ENCODE results near the gene ZNF669. TPM values are rescaled to one million over a fixed set of nuclear protein-coding genes. Genes with fewer than 3 reads are reported as not detected.

Gene ZNF669
- total RNA-seq, 1 donor from 2014 or later = 28.1 TPM

DNA sequence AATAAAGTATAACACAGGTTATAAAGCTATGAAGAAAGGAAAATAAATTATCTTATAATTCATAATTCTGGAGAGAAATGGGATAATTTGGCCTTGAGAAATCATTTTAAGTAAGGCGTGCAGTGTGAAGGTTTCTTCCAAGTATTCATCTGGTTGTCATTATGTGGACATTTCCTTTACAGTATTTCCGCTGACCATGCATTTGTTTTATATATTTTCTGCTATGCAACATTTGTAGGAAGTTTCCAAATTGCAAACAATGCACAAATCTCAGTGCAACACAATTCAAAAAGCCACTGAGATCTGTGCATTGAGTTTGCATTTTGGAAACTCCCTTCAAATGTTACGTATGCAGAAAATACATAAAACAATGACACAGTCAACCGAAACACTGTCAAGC, 43.4 kb downstream of the ZNF669 start:
- Mint-ChIP-seq H3K4me3 (no peak overlapping the region), H3K36me3 (peaks cover 55% of the 10 kb centered on the region), H3K9me3 (peaks cover 87% of the 10 kb centered on the region), H3K27ac (no peak overlapping the region), H3K27me3 (ENCODE audit: insufficient read depth, low read depth) (no peaks in the 10 kb centered on the region), H3K4me1 (no peaks in the 10 kb centered on the region)
- no peaks in the 10 kb centered on the region for H3K4me1 ChIP-seq
- TF ChIP-seq CTCF (IDR thresholded peaks at IDR 0.05) = no peak
- TF ChIP-seq EZH2 (IDR thresholded peaks at IDR 0.05) = no peak
- TF ChIP-seq EZH2phosphoT487 (IDR thresholded peaks at IDR 0.05) = no peak
- H3K9ac ChIP-seq = no peak overlapping the region
- no peak overlapping the region for H3K27ac ChIP-seq
- no peak for DNase-seq (ENCODE audit: low spot score)
- H3K9me3 ChIP-seq (ENCODE audit: low read depth) = peaks cover 37% of the 10 kb centered on the region
- H3K4me3 ChIP-seq = no peak overlapping the region
- no peak overlapping the region for H2AFZ ChIP-seq (replicated peaks)
- H3K27me3 ChIP-seq = no peaks in the 10 kb centered on the region
- no peaks in the 10 kb centered on the region for H4K20me1 ChIP-seq (ENCODE audit: low read depth)
- peaks cover 98% of the 10 kb centered on the region for H3K79me2 ChIP-seq (ENCODE audit: low read depth)
- no peak overlapping the region for H3K4me2 ChIP-seq
- no peaks in the 10 kb centered on the region for H3F3A ChIP-seq (ENCODE audit: low read depth)
- peaks cover 22% of the 10 kb centered on the region for H3K36me3 ChIP-seq

DNA sequence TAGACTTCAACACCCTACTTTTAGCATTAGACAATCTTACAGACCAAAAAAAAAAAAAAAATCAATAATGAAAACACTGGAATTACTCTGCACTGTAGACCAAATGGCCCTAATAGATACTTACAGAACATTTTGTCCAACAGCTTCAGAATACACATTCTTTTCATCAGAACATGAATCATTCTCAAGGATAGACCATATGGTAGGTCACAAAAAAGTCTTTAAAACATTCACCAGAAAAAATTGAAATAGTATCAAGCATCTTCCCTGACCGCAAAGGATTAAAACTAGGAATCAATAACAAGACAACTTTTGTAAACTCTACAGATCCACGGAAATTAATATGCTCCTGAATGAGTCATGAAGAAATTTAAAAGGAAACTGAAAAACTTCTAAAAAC, 48.1 kb downstream of the ZNF669 start:
- Histone ChIP-seq H3K36me3 (peaks cover 22% of the 10 kb centered on the region), H3K79me2 (ENCODE audit: low read depth) (peaks cover 95% of the 10 kb centered on the region), H2AFZ (replicated peaks) (no peak overlapping the region), H3K4me2 (no peak overlapping the region), H3K27ac (no peak overlapping the region), H3K4me3 (no peak overlapping the region), H3K9me3 (ENCODE audit: low read depth) (peaks cover 53% of the 10 kb centered on the region), H3K4me1 (no peaks in the 10 kb centered on the region), H4K20me1 (ENCODE audit: low read depth) (no peaks in the 10 kb centered on the region), H3F3A (ENCODE audit: low read depth) (no peaks in the 10 kb centered on the region), H3K9ac (no peak overlapping the region), H3K27me3 (no peaks in the 10 kb centered on the region)
- Mint-ChIP-seq H3K4me1 (no peaks in the 10 kb centered on the region), H3K27me3 (ENCODE audit: insufficient read depth, low read depth) (no peaks in the 10 kb centered on the region), H3K4me3 (no peak overlapping the region), H3K27ac (no peak overlapping the region), H3K36me3 (peaks cover 49% of the 10 kb centered on the region), H3K9me3 (peaks cover 91% of the 10 kb centered on the region)
- DNase-seq (ENCODE audit: low spot score) = no peak
- TF ChIP-seq EZH2phosphoT487 (IDR thresholded peaks at IDR 0.05) (no peak), EZH2 (IDR thresholded peaks at IDR 0.05) (no peak), CTCF (IDR thresholded peaks at IDR 0.05) (no peak)

DNA sequence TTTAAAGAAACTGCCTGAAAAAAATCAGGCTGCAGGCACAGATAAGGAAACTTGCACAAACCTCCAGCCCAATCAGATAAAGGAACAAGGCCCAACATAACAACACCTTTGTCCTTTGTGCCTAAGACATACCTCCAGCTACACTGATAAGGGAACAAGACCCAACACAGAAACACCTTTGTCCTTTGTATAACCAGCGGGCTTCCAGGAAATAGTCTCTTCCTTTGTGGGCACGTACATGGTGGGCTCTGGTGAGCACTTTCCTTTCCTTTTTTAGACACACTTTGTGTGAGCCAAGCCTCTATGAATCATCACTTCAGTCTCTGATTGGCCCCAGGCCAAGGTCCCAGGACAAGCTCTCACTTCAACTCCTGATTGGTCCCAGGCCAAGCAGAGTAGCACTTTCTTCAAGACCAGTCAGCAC, 49.2 kb downstream of the ZNF669 start:
- no peak overlapping the region for H3K27ac ChIP-seq
- DNase-seq (ENCODE audit: low spot score) = no peak
- H3K27me3 Mint-ChIP-seq (ENCODE audit: insufficient read depth, low read depth) = no peaks in the 10 kb centered on the region
- no peaks in the 10 kb centered on the region for H3K4me1 ChIP-seq
- no peaks in the 10 kb centered on the region for H3F3A ChIP-seq (ENCODE audit: low read depth)
- no peak overlapping the region for H3K27ac Mint-ChIP-seq
- H3K79me2 ChIP-seq (ENCODE audit: low read depth) = peaks cover 92% of the 10 kb centered on the region
- H3K27me3 ChIP-seq = no peaks in the 10 kb centered on the region
- H2AFZ ChIP-seq (replicated peaks) = no peak overlapping the region
- H3K9me3 ChIP-seq (ENCODE audit: low read depth) = peaks cover 59% of the 10 kb centered on the region
- peaks cover 91% of the 10 kb centered on the region for H3K9me3 Mint-ChIP-seq
- no peak for TF ChIP-seq EZH2phosphoT487 (IDR thresholded peaks at IDR 0.05)
- no peak for TF ChIP-seq EZH2 (IDR thresholded peaks at IDR 0.05)
- no peak for TF ChIP-seq CTCF (IDR thresholded peaks at IDR 0.05)
- H3K4me3 ChIP-seq = no peak overlapping the region
- peaks cover 49% of the 10 kb centered on the region for H3K36me3 Mint-ChIP-seq
- H3K4me3 Mint-ChIP-seq = no peak overlapping the region
- no peaks in the 10 kb centered on the region for H4K20me1 ChIP-seq (ENCODE audit: low read depth)
- no peak overlapping the region for H3K4me2 ChIP-seq
- peaks cover 19% of the 10 kb centered on the region for H3K36me3 ChIP-seq
- no peak overlapping the region for H3K9ac ChIP-seq
- H3K4me1 Mint-ChIP-seq = no peaks in the 10 kb centered on the region

Other genes starting within 250 kb of the ZNF669 start
- 41.6 and 62.1 TPM in 2 replicates for gene AHCTF1, start 172.4 kb downstream of the ZNF669 start, total RNA-seq (ENCODE audit: low replicate concordance)
- gene ZNF695, start 96.3 kb downstream of the ZNF669 start, total RNA-seq (ENCODE audit: low replicate concordance) = 27.6 and 34.6 TPM in 2 replicates
- 22.1 and 38.4 TPM in 2 replicates for gene ZNF670, start 25.5 kb downstream of the ZNF669 start, total RNA-seq (ENCODE audit: low replicate concordance)
- 94.3 and 129 TPM in 2 replicates for gene ZNF124, start 67.7 kb upstream of the ZNF669 start, total RNA-seq (ENCODE audit: low replicate concordance)
- gene VN1R5, start 151.7 kb upstream of the ZNF669 start, total RNA-seq (ENCODE audit: low replicate concordance) = not detected in 2 replicates
- 30.1 and 97.7 TPM in 2 replicates for gene ZNF496, start 227.5 kb upstream of the ZNF669 start, total RNA-seq (ENCODE audit: low replicate concordance)